Measurements from ENCODE around the gene ERAS. TPM values are rescaled to one million over a fixed set of nuclear protein-coding genes. Genes with fewer than 3 reads are reported as not detected.

The ERAS gene
- polyA plus RNA-seq (2013), result 0.25 TPM

- peaks cover 2 to 37% (median 12%) of the 10 kb centered on the region in 4 experiments for H3K36me3 ChIP-seq (ENCODE audit: control insufficient read depth in 4 of 4, insufficient read depth in 4 of 4, low read length in 3 of 4)
- H3K4me3 ChIP-seq (ENCODE audit: control insufficient read depth in 1 of 7, extremely low read depth in 1 of 7, insufficient read depth in 4 of 7, low read depth in 2 of 7, low read length in 6 of 7), result peak within 1 kb of the TSS in 2 of 7 experiments; percentile 16 to 19
- CTCF ChIA-PET, result interaction anchor here (1.2 kb wide), 1 partner anchor 10 kb away, joined by 3 read pairs; no protein-coding TSS in a partner anchor
- H3K4me1 ChIP-seq (ENCODE audit: control extremely low read depth in 1 of 4, control insufficient read depth in 4 of 4, insufficient read depth in 4 of 4, low read length in 3 of 4), result peaks cover 0 to 10% (median 2%) of the 10 kb centered on the region in 4 experiments
- H3K27me3 ChIP-seq (replicated peaks in 2 of 5; ENCODE audit: control insufficient read depth in 4 of 5, insufficient read depth in 5 of 5, low read length in 4 of 5), result peaks cover 0 to 52% (median 14%) of the 10 kb centered on the region in 5 experiments
- H3K9me3 ChIP-seq (ENCODE audit: control extremely low read depth in 1 of 5, control insufficient read depth in 4 of 5, insufficient read depth in 2 of 5, low read depth in 1 of 5, low read length in 4 of 5), result peaks cover 0 to 9% (median 0%) of the 10 kb centered on the region in 5 experiments
- H3K27ac ChIP-seq (ENCODE audit: insufficient read depth in 1 of 2, low read depth in 1 of 2, low read length in 2 of 2, poor library complexity in 1 of 2, severe bottlenecking in 2 of 2), result no peak within 1 kb of the TSS
- 56% methylated on average over 55 of the region's 67 CpGs for WGBS (ENCODE audit: insufficient coverage)
- POLR2A ChIA-PET, result no interaction called here
- DNase-seq, result peak in 2 of 3 donors; percentile 39
Measured at GRCh38 chrX:48826135-48826875, at the start of gene ERAS. Gene ERAS (plus strand): TSS chrX:48826513. CDS start chrX:48829124, 2,611 bp downstream.

- H3K36me3 ChIP-seq (ENCODE audit: control insufficient read depth in 4 of 4, insufficient read depth in 4 of 4, low read length in 3 of 4), result no peaks in the 10 kb centered on the region
- CTCF ChIA-PET, result no interaction called here
- DNase-seq, result no peak
- H3K4me1 ChIP-seq (ENCODE audit: control extremely low read depth in 1 of 4, control insufficient read depth in 4 of 4, insufficient read depth in 4 of 4, low read length in 3 of 4), result no peaks in the 10 kb centered on the region
- no peak overlapping the region for H3K27ac ChIP-seq (ENCODE audit: insufficient read depth in 1 of 2, low read depth in 1 of 2, low read length in 2 of 2, poor library complexity in 1 of 2, severe bottlenecking in 2 of 2)
- WGBS (ENCODE audit: insufficient coverage), result 82% methylated on average over 9 of the region's 13 CpGs
- POLR2A ChIA-PET, result no interaction called here
- H3K4me3 ChIP-seq (ENCODE audit: control insufficient read depth in 1 of 7, extremely low read depth in 1 of 7, insufficient read depth in 4 of 7, low read depth in 2 of 7, low read length in 6 of 7), result no peak overlapping the region
- H3K27me3 ChIP-seq (replicated peaks in 2 of 5; ENCODE audit: control insufficient read depth in 4 of 5, insufficient read depth in 5 of 5, low read length in 4 of 5), result no peaks in the 10 kb centered on the region
- H3K9me3 ChIP-seq (ENCODE audit: control extremely low read depth in 1 of 5, control insufficient read depth in 4 of 5, insufficient read depth in 2 of 5, low read depth in 1 of 5, low read length in 4 of 5), result peaks cover 0 to 2% (median 0%) of the 10 kb centered on the region in 5 experiments
Measured at GRCh38 chrX:48776818-48777439, 49.4 kb upstream of the ERAS start.

- no peak for DNase-seq
- no peak overlapping the region for H3K4me3 ChIP-seq (ENCODE audit: control insufficient read depth in 1 of 7, extremely low read depth in 1 of 7, insufficient read depth in 4 of 7, low read depth in 2 of 7, low read length in 6 of 7)
- CTCF ChIA-PET, result no interaction called here
- H3K27ac ChIP-seq (ENCODE audit: insufficient read depth in 1 of 2, low read depth in 1 of 2, low read length in 2 of 2, poor library complexity in 1 of 2, severe bottlenecking in 2 of 2), result no peak overlapping the region
- peaks cover 0 to 2% (median 0%) of the 10 kb centered on the region in 5 experiments for H3K9me3 ChIP-seq (ENCODE audit: control extremely low read depth in 1 of 5, control insufficient read depth in 4 of 5, insufficient read depth in 2 of 5, low read depth in 1 of 5, low read length in 4 of 5)
- WGBS (ENCODE audit: insufficient coverage), result 82% methylated on average over 7 of the region's 7 CpGs
- no peaks in the 10 kb centered on the region for H3K4me1 ChIP-seq (ENCODE audit: control extremely low read depth in 1 of 4, control insufficient read depth in 4 of 4, insufficient read depth in 4 of 4, low read length in 3 of 4)
- no peaks in the 10 kb centered on the region for H3K27me3 ChIP-seq (replicated peaks in 2 of 5; ENCODE audit: control insufficient read depth in 4 of 5, insufficient read depth in 5 of 5, low read length in 4 of 5)
- no peaks in the 10 kb centered on the region for H3K36me3 ChIP-seq (ENCODE audit: control insufficient read depth in 4 of 4, insufficient read depth in 4 of 4, low read length in 3 of 4)
- POLR2A ChIA-PET, result no interaction called here
Measured at GRCh38 chrX:48779399-48779798, 46.9 kb upstream of the ERAS start.

- H3K27me3 ChIP-seq (replicated peaks in 2 of 5; ENCODE audit: control insufficient read depth in 4 of 5, insufficient read depth in 5 of 5, low read length in 4 of 5), result no peaks in the 10 kb centered on the region
- WGBS (ENCODE audit: insufficient coverage), result 90% methylated on average over 2 of the region's 6 CpGs
- POLR2A ChIA-PET, result no interaction called here
- H3K36me3 ChIP-seq (ENCODE audit: control insufficient read depth in 4 of 4, insufficient read depth in 4 of 4, low read length in 3 of 4), result no peaks in the 10 kb centered on the region
- no peak for DNase-seq
- no peak overlapping the region for H3K4me3 ChIP-seq (ENCODE audit: control insufficient read depth in 1 of 7, extremely low read depth in 1 of 7, insufficient read depth in 4 of 7, low read depth in 2 of 7, low read length in 6 of 7)
- peaks cover 0 to 2% (median 0%) of the 10 kb centered on the region in 5 experiments for H3K9me3 ChIP-seq (ENCODE audit: control extremely low read depth in 1 of 5, control insufficient read depth in 4 of 5, insufficient read depth in 2 of 5, low read depth in 1 of 5, low read length in 4 of 5)
- no peak overlapping the region for H3K27ac ChIP-seq (ENCODE audit: insufficient read depth in 1 of 2, low read depth in 1 of 2, low read length in 2 of 2, poor library complexity in 1 of 2, severe bottlenecking in 2 of 2)
- H3K4me1 ChIP-seq (ENCODE audit: control extremely low read depth in 1 of 4, control insufficient read depth in 4 of 4, insufficient read depth in 4 of 4, low read length in 3 of 4), result no peaks in the 10 kb centered on the region
- CTCF ChIA-PET, result no interaction called here
Measured at GRCh38 chrX:48781705-48782104, 44.6 kb upstream of the ERAS start.

- H3K36me3 ChIP-seq (ENCODE audit: control insufficient read depth in 4 of 4, insufficient read depth in 4 of 4, low read length in 3 of 4), result no peaks in the 10 kb centered on the region
- DNase-seq, result no peak
- H3K9me3 ChIP-seq (ENCODE audit: control extremely low read depth in 1 of 5, control insufficient read depth in 4 of 5, insufficient read depth in 2 of 5, low read depth in 1 of 5, low read length in 4 of 5), result peaks cover 0 to 2% (median 0%) of the 10 kb centered on the region in 5 experiments
- H3K4me1 ChIP-seq (ENCODE audit: control extremely low read depth in 1 of 4, control insufficient read depth in 4 of 4, insufficient read depth in 4 of 4, low read length in 3 of 4), result no peaks in the 10 kb centered on the region
- H3K27ac ChIP-seq (ENCODE audit: insufficient read depth in 1 of 2, low read depth in 1 of 2, low read length in 2 of 2, poor library complexity in 1 of 2, severe bottlenecking in 2 of 2), result no peak overlapping the region
- no peak overlapping the region for H3K4me3 ChIP-seq (ENCODE audit: control insufficient read depth in 1 of 7, extremely low read depth in 1 of 7, insufficient read depth in 4 of 7, low read depth in 2 of 7, low read length in 6 of 7)
- H3K27me3 ChIP-seq (replicated peaks in 2 of 5; ENCODE audit: control insufficient read depth in 4 of 5, insufficient read depth in 5 of 5, low read length in 4 of 5), result no peaks in the 10 kb centered on the region
- ChIA-PET POLR2A (no interaction called here), CTCF (no interaction called here)
- WGBS (ENCODE audit: insufficient coverage), result no CpG with 5 or more reads among the region's 2 CpGs
Measured at GRCh38 chrX:48782216-48782615, 44.1 kb upstream of the ERAS start.

GRCh38 chrX:48782795-48783194, 43.5 kb upstream of the ERAS start:
- CTCF ChIA-PET, result interaction anchor here (0.6 kb wide), 1 partner anchor 85 kb away, joined by 3 read pairs; no protein-coding TSS in a partner anchor
- Histone ChIP-seq H3K27ac (ENCODE audit: insufficient read depth in 1 of 2, low read depth in 1 of 2, low read length in 2 of 2, poor library complexity in 1 of 2, severe bottlenecking in 2 of 2) (no peak overlapping the region), H3K4me3 (ENCODE audit: control insufficient read depth in 1 of 7, extremely low read depth in 1 of 7, insufficient read depth in 4 of 7, low read depth in 2 of 7, low read length in 6 of 7) (no peak overlapping the region), H3K36me3 (ENCODE audit: control insufficient read depth in 4 of 4, insufficient read depth in 4 of 4, low read length in 3 of 4) (no peaks in the 10 kb centered on the region), H3K27me3 (replicated peaks in 2 of 5; ENCODE audit: control insufficient read depth in 4 of 5, insufficient read depth in 5 of 5, low read length in 4 of 5) (no peaks in the 10 kb centered on the region), H3K4me1 (ENCODE audit: control extremely low read depth in 1 of 4, control insufficient read depth in 4 of 4, insufficient read depth in 4 of 4, low read length in 3 of 4) (no peaks in the 10 kb centered on the region), H3K9me3 (ENCODE audit: control extremely low read depth in 1 of 5, control insufficient read depth in 4 of 5, insufficient read depth in 2 of 5, low read depth in 1 of 5, low read length in 4 of 5) (peaks cover 0 to 2% (median 0%) of the 10 kb centered on the region in 5 experiments)
- POLR2A ChIA-PET, result no interaction called here
- WGBS (ENCODE audit: insufficient coverage), result 90% methylated on average over 7 of the region's 13 CpGs
- DNase-seq, result peak; percentile 44 to 80 (median 66)

GRCh38 chrX:48784726-48785125, 41.6 kb upstream of the ERAS start:
- WGBS (ENCODE audit: insufficient coverage), result 72% methylated on average over 3 of the region's 3 CpGs
- POLR2A ChIA-PET, result no interaction called here

More at GRCh38 chrX:48784726-48785125, 41.6 kb upstream of the ERAS start:
- Histone ChIP-seq H3K36me3 (ENCODE audit: control insufficient read depth in 4 of 4, insufficient read depth in 4 of 4, low read length in 3 of 4) (no peaks in the 10 kb centered on the region), H3K4me3 (ENCODE audit: control insufficient read depth in 1 of 7, extremely low read depth in 1 of 7, insufficient read depth in 4 of 7, low read depth in 2 of 7, low read length in 6 of 7) (no peak overlapping the region), H3K9me3 (ENCODE audit: control extremely low read depth in 1 of 5, control insufficient read depth in 4 of 5, insufficient read depth in 2 of 5, low read depth in 1 of 5, low read length in 4 of 5) (no peaks in the 10 kb centered on the region), H3K27me3 (replicated peaks in 2 of 5; ENCODE audit: control insufficient read depth in 4 of 5, insufficient read depth in 5 of 5, low read length in 4 of 5) (no peaks in the 10 kb centered on the region), H3K4me1 (ENCODE audit: control extremely low read depth in 1 of 4, control insufficient read depth in 4 of 4, insufficient read depth in 4 of 4, low read length in 3 of 4) (peaks cover 0 to 7% (median 4%) of the 10 kb centered on the region in 4 experiments), H3K27ac (ENCODE audit: insufficient read depth in 1 of 2, low read depth in 1 of 2, low read length in 2 of 2, poor library complexity in 1 of 2, severe bottlenecking in 2 of 2) (no peak overlapping the region)
- CTCF ChIA-PET, result no interaction called here
- no peak for DNase-seq
